ENCODE results near the gene ATP2A2.

ATP2A2 gene

GRCh38 chr12:110280779-110281548 lies at the start of gene ATP2A2:
Gene ATP2A2 (plus strand): TSS chr12:110281247. CDS start chr12:110281790, 543 bp downstream.
- TF ChIP-seq, protein P1, sequence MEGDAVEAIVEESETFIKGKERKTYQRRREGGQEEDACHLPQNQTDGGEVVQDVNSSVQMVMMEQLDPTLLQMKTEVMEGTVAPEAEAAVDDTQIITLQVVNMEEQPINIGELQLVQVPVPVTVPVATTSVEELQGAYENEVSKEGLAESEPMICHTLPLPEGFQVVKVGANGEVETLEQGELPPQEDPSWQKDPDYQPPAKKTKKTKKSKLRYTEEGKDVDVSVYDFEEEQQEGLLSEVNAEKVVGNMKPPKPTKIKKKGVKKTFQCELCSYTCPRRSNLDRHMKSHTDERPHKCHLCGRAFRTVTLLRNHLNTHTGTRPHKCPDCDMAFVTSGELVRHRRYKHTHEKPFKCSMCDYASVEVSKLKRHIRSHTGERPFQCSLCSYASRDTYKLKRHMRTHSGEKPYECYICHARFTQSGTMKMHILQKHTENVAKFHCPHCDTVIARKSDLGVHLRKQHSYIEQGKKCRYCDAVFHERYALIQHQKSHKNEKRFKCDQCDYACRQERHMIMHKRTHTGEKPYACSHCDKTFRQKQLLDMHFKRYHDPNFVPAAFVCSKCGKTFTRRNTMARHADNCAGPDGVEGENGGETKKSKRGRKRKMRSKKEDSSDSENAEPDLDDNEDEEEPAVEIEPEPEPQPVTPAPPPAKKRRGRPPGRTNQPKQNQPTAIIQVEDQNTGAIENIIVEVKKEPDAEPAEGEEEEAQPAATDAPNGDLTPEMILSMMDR (IDR thresholded peaks at IDR 0.05): no peak

GRCh38 chr12:110233212-110233903 lies 47.7 kb upstream of the ATP2A2 start:
- TF ChIP-seq, protein P1 (IDR thresholded peaks at IDR 0.05): no peak

- TF ChIP-seq, protein P1 (IDR thresholded peaks at IDR 0.05): no peak
Observed at GRCh38 chr12:110234331-110234751, 46.7 kb upstream of the ATP2A2 start.

DNA sequence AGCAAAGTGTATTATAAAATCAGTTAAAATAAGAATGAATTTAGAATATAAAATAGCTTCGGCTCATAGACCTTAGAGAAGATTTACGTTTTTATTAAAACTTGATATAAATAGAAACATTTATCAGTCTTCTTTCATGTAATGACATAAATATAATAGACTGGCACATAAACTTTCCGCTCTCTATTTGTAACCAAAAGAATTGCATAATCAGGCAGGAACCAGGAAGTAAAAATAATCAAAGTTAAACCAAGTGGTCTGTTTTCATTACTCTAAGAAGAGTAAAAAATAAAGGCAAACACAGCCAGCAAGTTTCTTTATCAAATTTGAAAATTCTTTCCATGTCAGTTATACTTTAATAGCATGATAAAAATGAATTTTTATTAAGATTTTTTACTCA lies 46.3 kb upstream of the ATP2A2 start:
- TF ChIP-seq, protein P1 (IDR thresholded peaks at IDR 0.05): no peak

DNA sequence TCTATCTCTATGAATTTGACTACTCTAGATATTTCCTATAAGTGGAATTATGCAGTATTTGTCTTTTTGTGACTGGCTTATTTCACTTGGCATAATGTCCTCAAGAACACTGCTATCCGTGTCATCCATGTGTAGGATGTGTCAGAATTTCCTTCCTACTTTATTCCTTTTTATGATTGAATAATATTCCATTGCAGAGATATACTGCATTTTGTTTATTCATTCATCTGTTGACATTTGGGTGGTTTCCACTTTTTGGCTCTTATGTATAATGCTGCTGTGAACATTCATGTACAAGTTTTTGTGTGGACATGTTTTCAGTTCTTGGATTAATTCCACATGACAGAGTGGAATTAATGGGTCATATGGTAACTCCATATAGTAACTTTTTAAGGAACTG lies 45.7 kb upstream of the ATP2A2 start:
- TF ChIP-seq, protein P1 (IDR thresholded peaks at IDR 0.05): no peak

DNA sequence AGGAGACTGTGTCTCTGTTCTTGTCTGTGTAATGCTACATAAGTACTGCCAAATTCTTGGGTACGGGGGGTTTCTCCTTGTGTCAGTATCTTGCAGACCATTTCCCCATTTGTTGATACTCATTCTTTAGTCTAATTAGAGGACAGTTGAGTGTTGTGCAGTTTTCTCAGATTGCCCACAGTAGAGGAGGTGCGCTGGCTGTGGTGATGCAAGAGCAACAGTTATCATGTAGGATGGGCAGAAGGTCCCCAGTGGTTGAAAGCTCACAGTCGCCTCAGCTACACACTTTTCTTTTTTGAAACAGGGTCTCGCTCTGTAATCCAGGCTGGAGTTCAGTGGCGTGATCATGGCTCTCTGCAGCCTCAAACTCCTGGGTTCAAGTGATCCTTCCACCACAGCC lies 37.8 kb upstream of the ATP2A2 start:
- TF ChIP-seq, protein P1 (IDR thresholded peaks at IDR 0.05): no peak

GRCh38 chr12:110244372-110244771 lies 36.7 kb upstream of the ATP2A2 start:
- TF ChIP-seq, protein P1 (IDR thresholded peaks at IDR 0.05): no peak

All from LNCAP (cell line).